SIG-M5 treated with dmso at 0.1 percent for 504 hours (cell line): Measurements from ENCODE around the gene SYNGAP1.
"Not testable (repeated sequence)": the region's sequence is repeated elsewhere in the genome, so short reads cannot be mapped to it uniquely, and the experiment has no call there.

Experiments used
- DNase-seq: peaks from one replicate; lab custom pipeline; 2025; ENCODE audit not compliant: unreplicated experiment; lab: John Stamatoyannopoulos, UW

SYNGAP1 gene

GRCh38 chr6:33459226-33459625 lies 39.4 kb downstream of the SYNGAP1 start:
- DNase-seq: no peak

DNA sequence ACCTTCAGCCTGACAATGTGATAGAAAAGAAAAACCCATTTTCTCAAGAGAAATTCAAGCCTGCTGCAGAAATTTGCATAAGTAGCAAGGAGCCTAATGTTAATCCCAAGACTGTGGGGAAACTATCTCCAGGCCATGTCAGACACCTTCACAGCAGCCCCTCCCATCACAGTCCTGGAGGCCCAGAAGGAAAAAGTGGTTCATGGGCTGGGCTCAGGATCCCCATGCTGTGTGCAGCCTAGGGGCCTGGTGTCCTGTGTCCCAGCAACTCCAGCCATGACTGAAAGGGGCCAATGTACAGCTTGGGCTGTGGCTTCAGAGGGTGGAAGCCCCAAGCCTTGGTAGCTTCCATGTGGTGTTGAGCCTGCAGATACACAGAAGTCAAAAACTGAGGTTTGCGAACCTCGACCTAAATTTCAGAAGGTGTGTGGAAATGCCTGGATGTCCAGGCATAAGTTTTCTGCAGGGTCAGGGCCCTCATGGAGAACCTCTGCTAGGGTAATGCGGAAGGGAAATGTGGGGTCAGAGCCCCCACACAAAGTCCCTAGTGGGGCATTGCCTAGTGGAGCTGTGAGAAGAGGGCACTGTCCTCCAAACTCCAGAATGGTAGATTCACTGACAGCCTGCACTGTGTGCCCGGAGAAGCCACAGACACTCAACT lies 46.3 kb downstream of the SYNGAP1 start:
- no peak for DNase-seq

- no peak for DNase-seq
Observed at GRCh38 chr6:33467091-33467490, 47.2 kb downstream of the SYNGAP1 start.

DNA sequence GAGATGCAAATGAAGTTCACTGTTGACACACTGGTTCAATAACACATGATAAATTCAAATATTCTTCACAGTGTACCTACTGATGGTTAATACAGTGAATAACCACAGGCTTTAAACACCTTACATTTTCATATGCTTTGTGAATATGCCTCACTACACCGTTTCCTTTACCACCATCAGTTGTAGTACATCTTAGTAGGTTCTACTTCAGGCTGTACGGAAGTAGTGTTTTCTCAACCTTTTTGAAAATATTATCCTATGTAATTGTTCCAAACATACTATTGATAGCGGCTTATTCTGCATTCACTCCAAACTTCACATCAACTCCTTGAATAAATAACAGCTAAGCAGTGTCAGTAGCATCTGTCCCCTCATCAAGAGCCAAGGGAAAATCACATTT lies 49.8 kb downstream of the SYNGAP1 start:
- no peak for DNase-seq

- DNase-seq: no peak
Observed at GRCh38 chr6:33477864-33478263, 58.0 kb downstream of the SYNGAP1 start.

DNA sequence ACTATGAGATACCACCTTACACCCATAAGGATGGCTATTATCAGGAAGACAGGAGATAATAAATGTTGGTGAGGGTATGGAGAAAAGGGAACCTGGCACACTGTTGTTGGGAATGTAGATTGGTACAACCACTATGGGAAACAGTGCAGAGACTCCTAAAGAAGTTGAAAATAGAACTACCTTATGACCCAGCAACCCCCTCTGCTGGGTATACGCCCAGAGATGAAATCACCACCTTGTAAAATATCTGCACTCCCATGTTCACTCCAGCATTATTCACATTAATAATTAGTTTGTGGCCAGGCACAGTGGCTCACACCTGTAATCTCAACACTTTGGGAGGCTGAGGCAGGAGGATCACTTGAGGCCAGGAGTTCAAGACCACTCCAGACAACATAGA lies 61.3 kb downstream of the SYNGAP1 start:
- no peak for DNase-seq

- not testable (repeated sequence) for DNase-seq
Observed at GRCh38 chr6:33482620-33483019, 62.8 kb downstream of the SYNGAP1 start.

DNA sequence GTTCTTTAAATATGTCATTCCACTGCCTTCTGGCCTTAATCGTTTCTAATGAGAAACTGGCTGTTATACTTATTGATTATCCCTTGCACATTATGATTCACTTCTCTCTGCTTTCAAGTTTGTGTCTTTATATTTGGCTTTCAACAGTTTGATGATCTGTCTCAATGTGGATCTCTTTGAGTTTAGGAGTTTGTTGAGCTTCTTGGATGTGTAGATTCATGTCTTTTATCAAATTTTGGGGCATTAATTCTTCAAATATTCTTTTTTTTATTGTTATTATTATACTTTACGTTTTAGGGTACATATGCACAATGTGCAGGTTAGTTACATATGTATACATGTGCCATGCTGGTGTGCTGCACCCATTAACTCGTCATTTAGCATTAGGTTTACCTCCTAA lies 63.8 kb downstream of the SYNGAP1 start:
- no peak for DNase-seq

GRCh38 chr6:33484673-33485262 lies 64.9 kb downstream of the SYNGAP1 start:
- DNase-seq: not testable (repeated sequence)

GRCh38 chr6:33485680-33486079 lies 65.8 kb downstream of the SYNGAP1 start:
- not testable (repeated sequence) for DNase-seq

DNA sequence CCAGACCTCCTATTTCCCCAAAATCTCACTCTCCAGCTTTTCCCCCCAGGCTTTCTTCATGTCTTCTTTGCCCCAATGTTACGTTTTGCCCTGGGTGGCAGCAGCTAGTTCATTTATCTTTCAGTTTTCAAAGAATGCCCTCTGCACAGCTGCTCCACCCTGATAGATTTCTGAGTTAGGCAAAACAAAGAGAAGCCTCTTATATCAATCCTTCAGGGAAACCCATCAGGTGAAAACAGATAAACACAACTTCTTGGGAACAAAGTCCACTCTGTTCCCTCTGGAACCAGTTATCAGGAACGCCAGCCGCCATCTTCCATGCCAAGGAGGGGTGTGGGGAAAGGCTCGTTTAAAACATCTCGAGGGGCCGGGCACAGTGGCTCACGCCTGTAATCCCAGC lies 68.5 kb downstream of the SYNGAP1 start:
- DNase-seq: no peak

GRCh38 chr6:33490198-33490597 lies 70.3 kb downstream of the SYNGAP1 start:
- DNase-seq: peak; percentile 12

GRCh38 chr6:33490621-33491020 lies 70.8 kb downstream of the SYNGAP1 start:
- no peak for DNase-seq

GRCh38 chr6:33492093-33492492 lies 72.2 kb downstream of the SYNGAP1 start:
- no peak for DNase-seq

DNA sequence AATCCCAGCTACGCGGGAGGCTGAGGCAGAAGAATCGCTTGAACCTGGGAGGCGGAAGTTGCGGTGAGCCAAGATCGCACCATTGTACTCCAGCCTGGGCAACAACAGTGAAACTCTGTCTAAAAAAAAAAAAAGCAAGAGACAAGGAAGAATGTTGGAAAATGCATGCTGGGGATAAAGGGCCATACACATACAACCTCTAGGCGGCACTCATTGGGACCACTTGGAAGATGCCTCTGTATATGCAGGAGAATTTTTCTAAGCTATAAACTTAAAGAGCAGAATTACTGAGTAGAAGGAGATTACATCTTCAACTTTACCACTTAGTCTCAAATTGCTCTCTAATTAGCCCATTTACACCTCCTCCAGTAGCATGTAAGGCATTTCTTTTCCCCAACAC lies 77.3 kb downstream of the SYNGAP1 start:
- DNase-seq: no peak

DNA sequence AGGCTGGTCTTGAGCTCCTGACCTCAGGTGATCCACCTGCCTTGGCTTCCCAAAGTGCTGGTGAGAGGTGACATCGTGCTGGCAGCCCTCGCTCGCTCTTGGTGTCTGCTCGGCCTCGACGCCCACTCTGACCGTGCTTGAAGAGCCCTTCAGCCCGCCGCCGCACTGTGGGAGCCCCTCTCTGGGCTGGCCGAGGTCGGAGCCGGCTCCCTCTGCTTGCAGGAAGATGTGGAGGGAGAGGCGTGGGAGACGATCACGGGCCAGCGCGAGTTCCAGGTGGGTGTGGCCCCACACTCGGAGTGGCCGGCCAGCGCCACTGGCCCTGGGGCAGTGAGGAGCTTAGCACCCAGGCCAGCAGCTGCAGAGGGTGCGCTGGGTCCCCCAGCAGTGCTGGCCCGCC lies 82.6 kb downstream of the SYNGAP1 start:
- no peak for DNase-seq

GRCh38 chr6:33504486-33504885 lies 84.6 kb downstream of the SYNGAP1 start:
- DNase-seq: no peak
